Spleen (tissue), 11 donors: ENCODE results near the gene GRIN2C. TPM values are rescaled to one million over a fixed set of nuclear protein-coding genes. Genes with fewer than 3 reads are reported as not detected.

Source experiments
- DNase-seq: peaks from one replicate; pipeline ENCODE4 v3.0.0-alpha.2; 2020
- H3K27ac ChIP-seq, 8 donors: fragments of 200-600 bp; sonication (generic) in 7 of 8; 1 replicate in 4 of 8; 2 replicates in 4 of 8; pipeline versions ENCODE4 v1.5.0 to v1.8.0; 2016 to 2021; ENCODE audit warnings: inconsistent platforms in 4 of 8, mild to moderate bottlenecking in 4 of 8, moderate library complexity in 1 of 8
- H3K27me3 ChIP-seq, 7 donors: fragments of 200-600 bp; sonication (generic) in 6 of 7; replicated peaks in 1 of 7; 1 replicate in 4 of 7; 2 replicates in 3 of 7; pipeline versions ENCODE4 v1.5.0 to v1.8.0; 2016 to 2021; ENCODE audit warnings: inconsistent platforms in 3 of 7, mild to moderate bottlenecking in 1 of 7
- H3K36me3 ChIP-seq, 6 donors: fragments of 200-600 bp; sonication (generic) in 5 of 6; 1 replicate in 4 of 6; 2 replicates in 2 of 6; pipeline versions ENCODE4 v1.5.0 to v1.8.0; 2016 to 2021; ENCODE audit warnings: inconsistent platforms in 2 of 6
- H3K4me1 ChIP-seq, 6 donors: fragments of 200-600 bp; sonication (generic) in 5 of 6; 1 replicate in 3 of 6; 2 replicates in 3 of 6; pipeline versions ENCODE4 v1.5.0 to v1.8.0; 2016 to 2021; ENCODE audit warnings: inconsistent platforms in 3 of 6
- H3K4me3 ChIP-seq, 8 donors: fragments of 200-600 bp; sonication (generic) in 7 of 8; 1 replicate in 4 of 8; 2 replicates in 4 of 8; pipeline versions ENCODE4 v1.5.0 to v1.8.0; 2016 to 2021; ENCODE audit warnings: inconsistent platforms in 4 of 8, mild to moderate bottlenecking in 4 of 8, moderate library complexity in 2 of 8
- H3K9me3 ChIP-seq, 8 donors: fragments of 200-600 bp; sonication (generic) in 7 of 8; 1 replicate in 4 of 8; 2 replicates in 4 of 8; pipeline versions ENCODE4 v1.5.0 to v1.8.0; 2016 to 2021; ENCODE audit warnings: inconsistent platforms in 4 of 8
- POLR2A ChIP-seq, 3 donors: fragments of 450-650 bp; IDR thresholded peaks; one replicate each; pipeline ENCODE4 v1.5.1; 2017; ENCODE audit warnings: antibody characterized with exemption in 3 of 3, mild to moderate bottlenecking in 1 of 3
- POLR2AphosphoS5 ChIP-seq, 3 donors: sonication (generic); formaldehyde crosslinking; IDR thresholded peaks; one replicate each; pipeline ENCODE4 v1.5.1; 2017; ENCODE audit warnings: antibody characterized with exemption in 3 of 3
- WGBS, 5 donors: extraction: QIAGEN DNeasy Blood & Tissue Kit in 3 of 5; methylation state at CpG; one replicate each; pipeline versions ENCODE4 v1.1.5 to v1.1.7; 2013 to 2018; 5-methylcytosine and 5-hydroxymethylcytosine counted together
- intact Hi-C: fragments of 100-400 bp; cut with DNase I; formaldehyde crosslinking; loops from one replicate; pipeline ENCODE4 v1.15.0; 2023; ENCODE audit warnings: low total_unique reads
- polyA plus RNA-seq, 3 donors: library from polyadenylated mRNA; stranded (reverse); fragments of 200-250 nt; gene quantifications; one replicate each; pipeline ENCODE4 v1.2.1, GENCODE V29; 2013
- total RNA-seq, 7 donors: library from RNA; depleted of rRNA in 3 of 7; stranded (reverse); fragments of >200 nt in 3 of 7; fragmentation: NEBNext Ultra II Directional in 4 of 7; extraction: Animal tissue kit (Norgen Biotek cat#: 25700) in 4 of 7; gene quantifications; one replicate each; pipeline versions ENCODE4 v1.1.0 to v1.2.1, GENCODE V29; 2016 to 2021
- TF ChIP-seq, protein P1 (sequence below), 11 experiments: fragments of 200-600 bp in 7 of 11; fragments of 450-650 bp in 4 of 11; sonication (generic) in 4 of 11; IDR thresholded peaks in 8 of 11; conservative IDR thresholded peaks in 3 of 11; 1 replicate in 7 of 11; 2 replicates in 4 of 11; pipeline versions ENCODE4 v1.4.0 to v1.8.0; 2016 to 2021; ENCODE audit warnings: antibody characterized with exemption in 11 of 11, inconsistent platforms in 4 of 11, mild to moderate bottlenecking in 1 of 11
- donor health status: healthy with polysubstance abuse.
- donor health status: DM: no; HTN: no; CAD: no; lungs with moderate emphysema.
- donor health status: DM: no; HTN: no; CAD: no.
- donor health status: Bipolar disorder and iron deficiency.
- donor health status: healthy.
- donor health status: DM: no; HTN: no; CAD: no.
- donor health status: DM: yes; HTN: yes; CAD: no.

Gene GRIN2C
- total and polyA plus RNA-seq, 10 donors = 0.02 to 1.5 (median 0.20) TPM; not detected in 4

GRCh38 chr17:74843352-74843627 is 16.4 kb downstream of the GRIN2C start:
- 42 to 67% (median 47%) methylated on average over 1 to 26 of the region's 26 CpGs for whole genome bisulfite sequencing, 5 donors
- Histone ChIP-seq H3K9me3 (no peaks in the 10 kb centered on the region), H3K27me3 (peaks cover 0 to 40% (median 0%) of the 10 kb centered on the region in 7 donors), H3K4me1 (peaks cover 14 to 37% (median 31%) of the 10 kb centered on the region in 6 donors), H3K4me3 (peak overlapping the region in 4 of 8 donors; percentile 15 to 70 (median 45)), H3K36me3 (peaks cover 0 to 10% (median 0%) of the 10 kb centered on the region in 6 donors), H3K27ac (no peak overlapping the region)
- TF ChIP-seq POLR2AphosphoS5 (IDR thresholded peaks at IDR 0.05) = no peak
- TF ChIP-seq, protein P1, sequence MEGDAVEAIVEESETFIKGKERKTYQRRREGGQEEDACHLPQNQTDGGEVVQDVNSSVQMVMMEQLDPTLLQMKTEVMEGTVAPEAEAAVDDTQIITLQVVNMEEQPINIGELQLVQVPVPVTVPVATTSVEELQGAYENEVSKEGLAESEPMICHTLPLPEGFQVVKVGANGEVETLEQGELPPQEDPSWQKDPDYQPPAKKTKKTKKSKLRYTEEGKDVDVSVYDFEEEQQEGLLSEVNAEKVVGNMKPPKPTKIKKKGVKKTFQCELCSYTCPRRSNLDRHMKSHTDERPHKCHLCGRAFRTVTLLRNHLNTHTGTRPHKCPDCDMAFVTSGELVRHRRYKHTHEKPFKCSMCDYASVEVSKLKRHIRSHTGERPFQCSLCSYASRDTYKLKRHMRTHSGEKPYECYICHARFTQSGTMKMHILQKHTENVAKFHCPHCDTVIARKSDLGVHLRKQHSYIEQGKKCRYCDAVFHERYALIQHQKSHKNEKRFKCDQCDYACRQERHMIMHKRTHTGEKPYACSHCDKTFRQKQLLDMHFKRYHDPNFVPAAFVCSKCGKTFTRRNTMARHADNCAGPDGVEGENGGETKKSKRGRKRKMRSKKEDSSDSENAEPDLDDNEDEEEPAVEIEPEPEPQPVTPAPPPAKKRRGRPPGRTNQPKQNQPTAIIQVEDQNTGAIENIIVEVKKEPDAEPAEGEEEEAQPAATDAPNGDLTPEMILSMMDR (IDR thresholded peaks at IDR 0.05 in 8 of 11, conservative IDR thresholded peaks at IDR 0.05 in 3 of 11) = no peak
- intact Hi-C loops = no loop called here
- no peak for DNase-seq

DNA sequence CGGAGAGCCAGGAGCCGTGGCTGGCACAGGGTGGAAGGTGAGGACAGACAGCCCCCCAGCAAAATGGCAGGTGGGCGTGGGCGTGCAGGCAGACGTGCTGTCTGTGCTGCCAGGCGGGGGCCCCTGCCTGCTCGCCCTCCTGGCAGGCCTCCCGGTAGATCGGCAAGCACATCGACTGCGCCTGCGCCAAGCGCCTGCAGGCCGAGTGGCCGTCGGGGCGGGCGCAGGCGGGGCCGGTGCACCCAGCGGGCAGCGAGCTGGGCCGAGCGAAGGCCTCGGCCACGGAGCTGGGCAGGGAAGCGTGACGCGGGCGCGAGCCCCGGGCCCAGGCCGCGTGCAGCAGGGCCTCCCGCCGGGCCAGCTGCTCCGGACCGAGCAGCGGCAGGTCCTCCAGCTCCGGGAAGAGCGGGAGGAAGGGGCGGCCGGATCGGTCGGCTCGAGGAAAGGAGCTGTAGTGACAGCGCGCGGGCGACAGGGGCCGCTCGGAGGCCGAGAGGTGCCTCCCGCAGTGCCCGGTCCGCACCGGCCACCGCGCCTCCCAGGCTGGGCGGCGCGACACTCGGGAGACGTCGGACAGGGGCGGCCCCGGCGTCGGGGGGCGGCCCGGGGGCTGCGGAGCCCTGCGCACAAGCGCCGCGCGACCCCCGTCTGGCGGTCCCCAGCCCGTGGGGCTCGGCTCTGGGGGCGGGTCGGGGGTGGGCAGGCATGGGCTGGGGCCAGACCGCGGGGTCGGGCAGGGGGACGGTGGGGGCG is 16.9 kb downstream of the GRIN2C start:
- Histone ChIP-seq H3K9me3 (no peaks in the 10 kb centered on the region), H3K36me3 (peaks cover 0 to 15% (median 0%) of the 10 kb centered on the region in 6 donors), H3K4me1 (peaks cover 14 to 37% (median 31%) of the 10 kb centered on the region in 6 donors), H3K27ac (peak overlapping the region in 2 of 8 donors; percentile 28 to 55), H3K27me3 (peaks cover 0 to 40% (median 0%) of the 10 kb centered on the region in 7 donors), H3K4me3 (peak overlapping the region in 7 of 8 donors; percentile 14 to 70 (median 35))
- no peak for DNase-seq
- 5 to 15% (median 6%) methylated on average over 4 to 88 of the region's 88 CpGs; no CpG with 5 or more reads in 1 of the 5 donors for WGBS, 5 donors
- intact Hi-C loops = no loop called here
- TF ChIP-seq POLR2A (IDR thresholded peaks at IDR 0.05) = no peak
- peak in 2 of 3 donors; percentile 13 to 37 for TF ChIP-seq POLR2AphosphoS5 (IDR thresholded peaks at IDR 0.05)
- TF ChIP-seq, protein P1 (IDR thresholded peaks at IDR 0.05 in 8 of 11, conservative IDR thresholded peaks at IDR 0.05 in 3 of 11) = peak in 9 of 11 experiments; percentile 32 to 75 (median 62)

DNA sequence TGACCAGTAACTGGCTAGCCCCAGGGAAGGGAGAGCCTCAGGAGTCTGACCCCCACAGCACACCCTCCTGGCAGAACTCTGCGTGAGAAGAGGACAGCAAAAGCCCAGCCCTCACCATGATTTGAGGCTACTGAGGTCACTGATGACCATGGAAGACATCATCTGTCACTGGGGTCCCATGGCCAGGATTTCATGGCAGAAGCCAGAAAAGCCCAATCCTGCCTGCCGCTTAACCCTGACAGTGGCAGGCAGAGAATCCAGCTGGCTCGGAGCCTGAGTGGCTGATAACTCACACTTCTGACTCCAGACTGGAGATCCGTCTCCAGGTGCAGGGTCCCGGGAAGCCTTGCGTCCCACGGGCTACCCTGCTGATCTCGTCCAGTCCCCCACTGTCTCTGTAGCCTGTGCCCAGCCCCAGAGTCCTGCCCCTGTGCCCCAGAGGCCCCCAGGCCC is 17.5 kb downstream of the GRIN2C start:
- DNase-seq = no peak
- peaks cover 0 to 40% (median 0%) of the 10 kb centered on the region in 7 donors for H3K27me3 ChIP-seq
- H3K36me3 ChIP-seq = peaks cover 0 to 21% (median 5%) of the 10 kb centered on the region in 6 donors
- TF ChIP-seq, protein P1 (IDR thresholded peaks at IDR 0.05 in 8 of 11, conservative IDR thresholded peaks at IDR 0.05 in 3 of 11) = no peak
- TF ChIP-seq POLR2A (IDR thresholded peaks at IDR 0.05) = no peak
- no peak for TF ChIP-seq POLR2AphosphoS5 (IDR thresholded peaks at IDR 0.05)
- no peaks in the 10 kb centered on the region for H3K9me3 ChIP-seq
- H3K4me1 ChIP-seq = peaks cover 14 to 37% (median 31%) of the 10 kb centered on the region in 6 donors
- peak overlapping the region in 2 of 8 donors; percentile 28 to 55 for H3K27ac ChIP-seq
- WGBS, 5 donors = 79 to 84% (median 80%) methylated on average over 3 to 8 of the region's 8 CpGs
- intact Hi-C loops = no loop called here
- peak overlapping the region in 6 of 8 donors; percentile 14 to 70 (median 36) for H3K4me3 ChIP-seq

GRCh38 chr17:74840989-74841666 is 18.6 kb downstream of the GRIN2C start:
- Histone ChIP-seq H3K27me3 (peaks cover 0 to 40% (median 0%) of the 10 kb centered on the region in 7 donors), H3K9me3 (no peaks in the 10 kb centered on the region), H3K27ac (peak overlapping the region in 5 of 8 donors; percentile 47 to 66 (median 55)), H3K4me3 (no peak overlapping the region), H3K4me1 (peaks cover 14 to 37% (median 31%) of the 10 kb centered on the region in 6 donors), H3K36me3 (peaks cover 0 to 32% (median 16%) of the 10 kb centered on the region in 6 donors)
- no peak for DNase-seq
- WGBS, 5 donors = 34 to 39% (median 35%) methylated on average over 13 of the region's 13 CpGs
- TF ChIP-seq POLR2AphosphoS5 (IDR thresholded peaks at IDR 0.05) (peak in 2 of 3 donors; percentile 7 to 34), POLR2A (IDR thresholded peaks at IDR 0.05) (no peak)
- TF ChIP-seq, protein P1 (IDR thresholded peaks at IDR 0.05 in 8 of 11, conservative IDR thresholded peaks at IDR 0.05 in 3 of 11) = no peak
- intact Hi-C loops = no loop called here
